A673 (cell line): ENCODE data around the gene CPED1. TPM values are rescaled to one million over a fixed set of nuclear protein-coding genes. Genes with fewer than 3 reads are reported as not detected.

Source experiments
- BruUV-seq: library from RNA; stranded (reverse); fragments of 400-500 nt; replicated peaks from 2 replicates; lab custom pipeline; 2021; lab: Mats Ljungman, UMichigan
- CTCF ChIA-PET: fragments of 300-600 bp; sonication (Branson Sonifier 250); formaldehyde crosslinking; loops from one replicate; lab custom pipeline; 2022; ENCODE audit warnings: antibody characterized with exemption; lab: Charles Lee
- POLR2A ChIA-PET: fragments of 300-600 bp; sonication (Branson Sonifier 250); formaldehyde crosslinking; loops from one replicate; lab custom pipeline; 2022; ENCODE audit warnings: antibody characterized with exemption; ENCODE audit not compliant: low non-redundant PET; lab: Charles Lee
- DNase-seq: peaks from one replicate; pipeline ENCODE4 v3.0.0-alpha.2; 2015; ENCODE audit warnings: low spot score
- H3K27ac ChIP-seq: fragments of 200-600 bp; sonication (generic); 2 replicates; pipeline ENCODE4 v1.5.1; 2016; ENCODE audit warnings: mixed run types, low read depth, mild to moderate bottlenecking, mixed read lengths, antibody characterized with exemption, low read length; ENCODE audit not compliant: poor library complexity, severe bottlenecking
- H3K27me3 ChIP-seq: fragments of 200-600 bp; sonication (generic); replicated peaks from 2 replicates; pipeline ENCODE4 v1.6.1; 2017; ENCODE audit warnings: mixed run types, low read depth, mild to moderate bottlenecking, mixed read lengths, antibody characterized with exemption, low read length; ENCODE audit not compliant: insufficient read depth, poor library complexity
- H3K36me3 ChIP-seq: fragments of 200-600 bp; sonication (generic); 2 replicates; pipeline ENCODE4 v1.6.1; 2016; ENCODE audit warnings: mixed run types, mild to moderate bottlenecking, mixed read lengths, antibody characterized with exemption, low read length; ENCODE audit not compliant: insufficient read depth, poor library complexity, severe bottlenecking
- H3K4me1 ChIP-seq: fragments of 200-600 bp; sonication (generic); 2 replicates; pipeline ENCODE4 v1.6.1; 2017; ENCODE audit warnings: mixed run types, mild to moderate bottlenecking, mixed read lengths, antibody characterized with exemption, low read length; ENCODE audit not compliant: insufficient read depth, poor library complexity, severe bottlenecking
- H3K4me3 ChIP-seq: fragments of 200-600 bp; sonication (generic); 2 replicates; pipeline ENCODE4 v1.5.1; 2016; ENCODE audit warnings: low read depth, mixed run types, mild to moderate bottlenecking, mixed read lengths, low read length; ENCODE audit not compliant: poor library complexity, severe bottlenecking
- H3K9me3 ChIP-seq: fragments of 200-600 bp; sonication (generic); 2 replicates; pipeline ENCODE4 v1.6.1; 2016; ENCODE audit warnings: mixed run types, low read depth, mild to moderate bottlenecking, mixed read lengths, antibody characterized with exemption, low read length; ENCODE audit not compliant: poor library complexity, severe bottlenecking
- CTCF ChIP-seq: fragments of 300-800, 200-600 bp; sonication (generic); conservative IDR thresholded peaks from 2 replicates; pipeline ENCODE4 v1.5.1; 2017; ENCODE audit warnings: low read depth, mild to moderate bottlenecking, antibody characterized with exemption, low read length, moderate library complexity, mixed read lengths
- EZH2 ChIP-seq: fragments of 200-600 bp; sonication (generic); IDR thresholded peaks from 2 replicates; pipeline ENCODE4 v1.6.1; 2017; ENCODE audit warnings: borderline replicate concordance, low read depth, mild to moderate bottlenecking, mixed read lengths, antibody characterized with exemption, low read length; ENCODE audit not compliant: poor library complexity, severe bottlenecking
- intact Hi-C: fragments of 100-400 bp; cut with micrococcal nuclease; formaldehyde crosslinking; loops from one replicate; pipeline ENCODE4 v1.10.0; 2022; ENCODE audit not compliant: unreplicated experiment
- total RNA-seq: library from RNA; stranded (reverse); gene quantifications from 2 replicates; pipeline ENCODE4 v1.2.3, GENCODE V29; 2021

The CPED1 gene
- total RNA-seq, 1 experiment from 2014 or later = 0.15 TPM

- DNase-seq = no peak
- no TSS peak for BruUV-seq
Observed at GRCh38 chr7:121084748-121085336, 96.3 kb downstream of the CPED1 start.

GRCh38 chr7:121085922-121086321 is 97.4 kb downstream of the CPED1 start:
- H3K36me3 ChIP-seq = no peaks in the 10 kb centered on the region
- H3K27ac ChIP-seq = no peak overlapping the region
- H3K4me3 ChIP-seq = no peak overlapping the region
- ChIA-PET CTCF (no interaction called here), POLR2A (no interaction called here)
- no peaks in the 10 kb centered on the region for H3K9me3 ChIP-seq
- intact Hi-C loops = no loop called here
- no peaks in the 10 kb centered on the region for H3K4me1 ChIP-seq
- no peak for TF ChIP-seq CTCF
- no peak for TF ChIP-seq EZH2
- BruUV-seq = no TSS peak
- DNase-seq = no peak
- H3K27me3 ChIP-seq = no peaks in the 10 kb centered on the region

More at GRCh38 chr7:121084748-121085336, 96.3 kb downstream of the CPED1 start:
- intact Hi-C loops = loop anchor here (5.0 kb wide), 1 partner anchor 293 kb away; no protein-coding TSS in a partner anchor
- Histone ChIP-seq H3K4me3 (no peak overlapping the region), H3K9me3 (no peaks in the 10 kb centered on the region), H3K4me1 (no peaks in the 10 kb centered on the region), H3K27ac (no peak overlapping the region), H3K27me3 (no peaks in the 10 kb centered on the region), H3K36me3 (no peaks in the 10 kb centered on the region)
- ChIA-PET POLR2A (no interaction called here), CTCF (no interaction called here)
- TF ChIP-seq CTCF = no peak
- no peak for TF ChIP-seq EZH2

- no peaks in the 10 kb centered on the region for H3K4me1 ChIP-seq
- ChIA-PET POLR2A (no interaction called here), CTCF (no interaction called here)
- H3K36me3 ChIP-seq = no peaks in the 10 kb centered on the region
- intact Hi-C loops = no loop called here
- TF ChIP-seq CTCF = no peak
- no peak for TF ChIP-seq EZH2
- no peak for DNase-seq
- no peak overlapping the region for H3K27ac ChIP-seq
- no peaks in the 10 kb centered on the region for H3K9me3 ChIP-seq
- H3K27me3 ChIP-seq = no peaks in the 10 kb centered on the region
- no peak overlapping the region for H3K4me3 ChIP-seq
- no TSS peak for BruUV-seq
Observed at GRCh38 chr7:121088870-121089269, 100.4 kb downstream of the CPED1 start.
